NCI-H748 treated with DMSO at 0.1 percent for 48 hours (cell line): ENCODE measurements around the gene DAO.
"Not testable (repeated sequence)": the region's sequence is repeated elsewhere in the genome, so short reads cannot be mapped to it uniquely, and the experiment has no call there.

ENCODE experiments used
- DNase-seq: peaks from one replicate; lab custom pipeline; 2025; lab: John Stamatoyannopoulos, UW

Gene DAO

GRCh38 chr12:108879615-108880254, at the start of gene DAO:
Gene DAO (plus strand): TSS chr12:108880092. CDS start chr12:108885007, 4,915 bp downstream.
- DNase-seq, result no peak

GRCh38 chr12:108831309-108831991, 48.4 kb upstream of the DAO start:
- no peak for DNase-seq

GRCh38 chr12:108832208-108832607, 47.7 kb upstream of the DAO start:
- no peak for DNase-seq

GRCh38 chr12:108832730-108833354, 47.0 kb upstream of the DAO start:
- no peak for DNase-seq

- no peak for DNase-seq
Observed at GRCh38 chr12:108833355-108833733, 46.5 kb upstream of the DAO start.

- no peak for DNase-seq
Observed at GRCh38 chr12:108833757-108834472, 46.0 kb upstream of the DAO start.

- no peak for DNase-seq
Observed at GRCh38 chr12:108835860-108836634, 43.8 kb upstream of the DAO start.

- no peak for DNase-seq
Observed at GRCh38 chr12:108837239-108837638, 42.7 kb upstream of the DAO start.

- DNase-seq, result no peak
Observed at GRCh38 chr12:108837680-108838079, 42.2 kb upstream of the DAO start.

- no peak for DNase-seq
Observed at GRCh38 chr12:108838194-108839017, 41.5 kb upstream of the DAO start.

GRCh38 chr12:108839018-108839889, 40.6 kb upstream of the DAO start:
- no peak for DNase-seq

- DNase-seq, result no peak
Observed at GRCh38 chr12:108839890-108840230, 40.0 kb upstream of the DAO start.

GRCh38 chr12:108840605-108841332, 39.1 kb upstream of the DAO start:
- DNase-seq, result no peak

- DNase-seq, result not testable (repeated sequence)
Observed at GRCh38 chr12:108841825-108842224, 38.1 kb upstream of the DAO start.

- no peak for DNase-seq
Observed at GRCh38 chr12:108842361-108842760, 37.5 kb upstream of the DAO start.

GRCh38 chr12:108843187-108843586, 36.7 kb upstream of the DAO start:
- no peak for DNase-seq

- DNase-seq, result no peak
Observed at GRCh38 chr12:108845696-108846095, 34.2 kb upstream of the DAO start.

GRCh38 chr12:108846290-108846701, 33.6 kb upstream of the DAO start:
- DNase-seq, result no peak

- no peak for DNase-seq
Observed at GRCh38 chr12:108847705-108848104, 32.2 kb upstream of the DAO start.
